Spleen (tissue), 7 donors: ENCODE data around the gene SH2D3C.

Experiments
- POLR2A ChIP-seq, 3 donors: fragments of 450-650 bp; IDR thresholded peaks; one replicate each; pipeline ENCODE4 v1.5.1; 2017; ENCODE audit warnings: antibody characterized with exemption in 3 of 3, mild to moderate bottlenecking in 1 of 3
- TF ChIP-seq, protein P1 (sequence below), 11 experiments: fragments of 200-600 bp in 7 of 11; fragments of 450-650 bp in 4 of 11; sonication (generic) in 4 of 11; IDR thresholded peaks in 8 of 11; conservative IDR thresholded peaks in 3 of 11; 1 replicate in 7 of 11; 2 replicates in 4 of 11; pipeline versions ENCODE4 v1.4.0 to v1.8.0; 2016 to 2021; ENCODE audit warnings: antibody characterized with exemption in 11 of 11, inconsistent platforms in 4 of 11, mild to moderate bottlenecking in 1 of 11
- donor health status: DM: no; HTN: no; CAD: no; lungs with moderate emphysema.
- donor health status: DM: no; HTN: no; CAD: no.
- donor health status: DM: no; HTN: no; CAD: no.

DNA sequence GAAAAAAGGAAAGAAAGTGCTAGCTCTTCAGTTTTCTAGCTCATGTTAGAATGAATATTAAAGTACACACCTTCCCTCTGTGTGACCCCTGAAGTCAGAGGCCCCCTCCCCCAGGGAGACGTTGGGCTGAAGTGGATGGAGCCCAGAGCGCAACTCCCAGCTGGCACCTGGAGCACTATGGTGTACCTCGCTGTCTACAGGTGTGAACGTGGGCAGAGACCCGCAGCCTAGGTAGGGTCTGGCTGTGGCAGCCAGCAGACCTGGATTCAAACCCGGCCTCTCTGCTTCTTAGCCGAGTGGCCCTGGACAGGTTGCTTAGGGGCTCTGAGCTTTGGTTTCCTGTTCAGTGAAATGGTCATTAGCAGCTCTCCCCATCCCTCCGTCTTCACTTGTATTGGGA, 49.7 kb downstream of the SH2D3C start:
- TF ChIP-seq, protein P1, sequence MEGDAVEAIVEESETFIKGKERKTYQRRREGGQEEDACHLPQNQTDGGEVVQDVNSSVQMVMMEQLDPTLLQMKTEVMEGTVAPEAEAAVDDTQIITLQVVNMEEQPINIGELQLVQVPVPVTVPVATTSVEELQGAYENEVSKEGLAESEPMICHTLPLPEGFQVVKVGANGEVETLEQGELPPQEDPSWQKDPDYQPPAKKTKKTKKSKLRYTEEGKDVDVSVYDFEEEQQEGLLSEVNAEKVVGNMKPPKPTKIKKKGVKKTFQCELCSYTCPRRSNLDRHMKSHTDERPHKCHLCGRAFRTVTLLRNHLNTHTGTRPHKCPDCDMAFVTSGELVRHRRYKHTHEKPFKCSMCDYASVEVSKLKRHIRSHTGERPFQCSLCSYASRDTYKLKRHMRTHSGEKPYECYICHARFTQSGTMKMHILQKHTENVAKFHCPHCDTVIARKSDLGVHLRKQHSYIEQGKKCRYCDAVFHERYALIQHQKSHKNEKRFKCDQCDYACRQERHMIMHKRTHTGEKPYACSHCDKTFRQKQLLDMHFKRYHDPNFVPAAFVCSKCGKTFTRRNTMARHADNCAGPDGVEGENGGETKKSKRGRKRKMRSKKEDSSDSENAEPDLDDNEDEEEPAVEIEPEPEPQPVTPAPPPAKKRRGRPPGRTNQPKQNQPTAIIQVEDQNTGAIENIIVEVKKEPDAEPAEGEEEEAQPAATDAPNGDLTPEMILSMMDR (IDR thresholded peaks at IDR 0.05 in 8 of 11, conservative IDR thresholded peaks at IDR 0.05 in 3 of 11): no peak
- no peak for TF ChIP-seq POLR2A (IDR thresholded peaks at IDR 0.05)
